TTC549 (cell line): Measurements from ENCODE around the gene JARID2.
"Not testable (repeated sequence)": the region's sequence is repeated elsewhere in the genome, so short reads cannot be mapped to it uniquely, and the experiment has no call there.

ENCODE experiments used
- FAIRE-seq: peaks from 2 replicates; lab custom pipeline; 2012; peaks lifted over from hg19 to GRCh38; lab: Jason Lieb, UNC

The JARID2 gene

DNA sequence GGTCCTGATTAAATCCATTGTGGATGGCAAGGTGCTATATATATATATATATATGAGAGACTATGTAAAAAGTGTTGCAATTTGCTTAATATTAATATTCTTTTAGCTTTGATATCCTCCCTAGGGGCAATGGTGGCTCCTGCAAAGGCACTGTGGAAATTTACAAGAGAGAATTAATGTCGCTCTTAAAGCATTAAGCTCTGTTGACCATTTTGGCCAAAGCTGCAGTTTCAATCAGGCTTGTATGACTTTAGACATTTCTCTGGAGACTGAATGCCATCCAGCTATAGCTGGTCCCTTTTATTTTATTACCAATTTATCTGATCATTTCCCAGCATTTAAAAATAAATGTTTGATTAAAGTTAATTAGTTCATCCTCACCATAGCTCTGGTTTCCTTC lies 155.3 kb downstream of the JARID2 start:
- FAIRE-seq = no peak

- no peak for FAIRE-seq
Measured at GRCh38 chr6:15401769-15402250, 155.9 kb downstream of the JARID2 start.

DNA sequence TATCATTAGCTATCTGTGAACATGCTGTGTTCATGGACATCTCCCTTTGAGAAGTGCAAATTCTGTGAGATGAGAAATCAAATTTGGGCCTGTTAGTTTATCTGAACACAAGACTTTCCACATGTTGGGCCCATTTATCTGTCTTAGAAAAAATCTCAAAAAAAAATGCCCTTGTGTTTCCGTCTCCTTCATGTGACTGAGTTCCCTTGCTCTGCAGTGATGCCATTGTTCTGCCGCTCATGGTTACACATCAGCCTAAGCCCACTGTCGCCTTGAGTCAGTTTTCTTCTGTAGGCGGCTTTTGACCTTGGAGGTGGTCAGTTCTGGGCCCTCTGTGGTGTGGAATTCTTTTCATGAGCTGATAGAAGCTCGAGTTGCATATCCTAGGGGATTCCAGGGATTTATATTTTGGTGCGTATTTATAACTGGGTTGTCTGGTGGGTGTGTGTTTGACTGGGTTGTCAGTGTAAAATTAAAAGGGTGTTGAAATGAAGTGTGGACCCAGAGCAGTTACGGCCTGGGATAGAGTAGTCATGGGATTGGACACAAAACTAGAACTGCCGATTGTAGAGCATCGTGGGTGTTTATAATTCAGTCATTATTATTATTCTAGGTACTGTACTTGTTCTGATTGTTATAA lies 156.7 kb downstream of the JARID2 start:
- FAIRE-seq = no peak

DNA sequence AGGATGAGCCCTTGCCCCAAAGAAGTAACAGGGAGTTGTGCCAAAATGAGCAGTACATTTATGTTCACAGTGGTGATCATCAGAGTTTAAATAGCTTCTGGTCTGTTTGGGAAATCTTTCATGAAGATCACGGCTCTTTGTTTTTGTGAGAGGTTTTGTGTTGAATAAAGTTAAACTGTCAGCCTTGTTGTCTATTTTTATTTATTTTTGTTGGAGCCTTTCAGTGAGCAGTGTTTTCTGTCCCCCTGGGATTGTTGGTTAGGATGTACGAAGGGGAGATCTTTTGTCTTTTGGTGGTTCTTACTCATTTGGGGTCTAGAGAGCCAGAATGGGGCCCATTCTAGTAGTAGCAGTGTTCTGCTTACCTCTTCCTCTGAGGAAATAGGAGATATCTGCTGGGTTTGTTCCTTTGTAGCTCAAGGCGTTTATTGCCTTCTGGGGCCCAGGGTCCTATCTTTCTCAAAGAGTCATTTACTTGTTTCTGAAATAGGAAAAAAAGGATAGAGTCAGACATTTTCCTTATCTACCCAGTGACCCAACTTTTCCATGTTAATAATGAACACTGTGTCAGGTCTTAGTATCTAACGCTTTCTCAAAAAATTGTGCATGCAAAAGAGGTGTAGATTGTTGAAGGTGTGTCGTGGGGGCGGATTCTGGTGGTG lies 157.4 kb downstream of the JARID2 start:
- FAIRE-seq = no peak

GRCh38 chr6:15404685-15404980 lies 158.8 kb downstream of the JARID2 start:
- no peak for FAIRE-seq

DNA sequence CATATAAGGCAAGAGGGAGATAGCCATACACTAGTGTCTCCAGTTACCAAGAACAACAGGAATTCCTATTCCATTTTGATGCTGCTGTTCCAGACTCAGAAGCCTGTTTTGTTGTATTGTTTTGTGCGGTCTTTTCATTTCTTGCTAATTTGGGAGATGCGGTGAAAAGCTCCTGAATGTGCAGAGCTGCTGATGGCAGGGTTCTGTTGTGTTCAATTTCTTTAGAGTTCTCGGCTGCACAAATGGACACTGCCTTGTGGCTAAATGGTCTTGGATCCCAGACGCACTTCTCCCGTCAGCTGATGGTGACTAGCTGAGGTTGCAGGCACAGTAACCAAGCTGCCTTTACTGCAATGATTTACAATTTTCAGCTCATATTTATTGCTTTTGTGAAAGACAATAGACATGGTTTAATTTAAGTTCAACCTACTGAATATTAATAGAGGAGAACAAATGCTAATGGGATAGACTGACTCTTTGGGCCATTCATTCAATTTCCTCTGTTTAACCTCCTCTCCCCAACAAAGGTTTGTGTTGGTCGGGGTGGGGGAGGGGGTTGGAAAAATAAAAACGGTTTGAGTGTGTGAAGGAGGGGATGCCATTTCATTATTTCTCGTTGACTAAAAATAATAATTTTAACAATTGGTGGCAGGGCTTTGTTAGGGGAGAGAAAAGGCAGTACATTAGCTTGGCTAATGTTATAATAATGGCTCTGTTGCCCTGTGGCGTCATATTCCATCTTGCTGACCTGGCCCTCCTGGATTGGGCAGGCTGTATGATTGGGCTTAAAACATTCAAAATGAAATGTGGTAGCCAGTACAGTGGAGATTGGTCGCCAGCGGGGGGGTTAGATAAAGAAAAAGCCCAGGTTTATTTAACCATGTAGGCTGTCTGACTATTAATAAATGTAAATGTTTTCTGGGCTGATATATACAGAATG lies 159.5 kb downstream of the JARID2 start:
- no peak for FAIRE-seq

DNA sequence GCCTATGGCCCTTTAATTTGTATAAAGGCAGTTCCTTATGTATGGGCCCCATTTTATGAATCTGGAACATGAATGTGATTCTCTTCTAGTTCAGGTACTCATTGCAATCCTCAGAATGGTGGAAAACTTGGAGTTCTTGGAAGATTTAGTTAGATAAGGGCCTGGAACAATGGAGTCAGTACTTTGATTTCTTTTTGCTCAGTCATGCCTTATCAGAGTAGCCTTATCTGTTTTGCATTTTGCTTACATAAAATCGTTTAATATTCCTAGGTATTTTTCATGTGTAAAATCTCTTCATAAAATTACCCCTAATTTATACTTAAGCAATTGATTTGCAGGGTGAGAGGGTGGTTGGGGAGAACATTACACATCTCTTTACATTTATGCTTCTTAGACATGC lies 160.6 kb downstream of the JARID2 start:
- FAIRE-seq = no peak

GRCh38 chr6:15408008-15408407 lies 162.1 kb downstream of the JARID2 start:
- FAIRE-seq = no peak

DNA sequence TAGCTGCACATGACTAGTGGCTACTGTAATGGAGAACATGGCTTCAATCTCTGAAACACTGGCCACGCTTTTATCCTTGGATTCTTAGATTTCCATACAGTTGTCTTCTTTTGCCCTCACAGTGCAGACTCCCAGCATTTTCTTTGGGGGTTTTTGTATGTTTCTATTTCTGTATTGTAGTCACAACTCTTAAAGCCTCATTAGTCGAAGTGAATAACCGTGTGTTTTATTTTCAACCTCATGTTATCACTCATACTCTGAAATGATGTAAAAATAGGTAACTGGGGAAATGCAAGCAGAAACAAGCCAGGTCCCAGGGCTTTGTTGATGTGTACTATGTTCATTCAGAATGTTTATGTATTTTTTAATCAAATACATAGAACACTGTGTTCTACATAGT lies 162.9 kb downstream of the JARID2 start:
- FAIRE-seq = no peak

DNA sequence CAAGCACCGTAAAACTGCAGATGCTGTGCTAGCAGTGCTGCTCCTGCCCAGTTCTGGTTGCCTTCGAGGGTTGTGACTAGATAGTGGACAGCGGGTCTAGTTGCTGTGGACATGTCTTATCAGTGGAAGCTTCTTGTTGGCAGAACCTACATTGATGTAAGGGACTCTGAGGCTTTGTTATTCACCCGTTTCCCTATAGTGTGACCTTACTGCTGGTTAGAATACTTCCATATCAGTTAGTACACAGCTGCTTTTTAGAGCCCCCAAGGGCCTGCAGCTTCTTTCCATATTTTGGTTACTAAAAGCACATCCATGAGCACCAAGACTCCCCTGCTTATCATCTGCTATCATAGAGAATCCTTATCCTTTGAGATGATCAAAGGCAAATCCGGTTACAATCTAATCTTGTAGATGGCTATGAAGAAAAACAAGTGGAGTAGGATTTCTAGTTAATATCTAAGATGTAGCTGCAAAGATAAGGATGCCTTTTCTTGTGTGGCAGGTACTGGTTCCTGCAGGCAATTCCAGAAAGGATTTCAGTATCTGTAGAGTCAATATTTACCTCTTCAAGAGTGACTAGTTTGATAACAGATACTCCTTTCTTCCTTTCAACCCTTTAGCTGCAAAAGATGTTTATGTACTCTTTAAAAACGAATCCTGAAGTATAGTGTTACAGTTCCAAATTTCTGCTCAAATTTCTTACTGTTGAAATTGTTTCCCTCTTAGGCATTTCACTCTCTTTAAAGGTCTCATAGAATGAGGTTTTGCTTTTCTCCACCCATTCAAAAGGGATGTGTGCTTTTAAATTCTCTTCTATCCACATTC lies 163.6 kb downstream of the JARID2 start:
- no peak for FAIRE-seq

DNA sequence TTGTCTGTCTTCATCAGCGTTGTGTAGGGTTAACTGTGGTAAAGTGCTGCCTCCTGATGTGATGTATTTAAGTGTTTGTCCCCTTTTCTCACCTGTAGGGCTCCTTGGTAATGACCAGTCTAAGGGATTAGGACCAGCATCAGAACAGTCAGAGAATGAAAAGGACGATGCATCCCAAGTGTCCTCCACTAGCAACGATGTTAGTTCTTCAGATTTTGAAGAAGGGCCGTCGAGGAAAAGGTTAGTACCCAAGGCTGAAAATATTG lies 164.2 kb downstream of the JARID2 start:
- FAIRE-seq = no peak

- FAIRE-seq = no peak
Measured at GRCh38 chr6:15410752-15411151, 164.9 kb downstream of the JARID2 start.

DNA sequence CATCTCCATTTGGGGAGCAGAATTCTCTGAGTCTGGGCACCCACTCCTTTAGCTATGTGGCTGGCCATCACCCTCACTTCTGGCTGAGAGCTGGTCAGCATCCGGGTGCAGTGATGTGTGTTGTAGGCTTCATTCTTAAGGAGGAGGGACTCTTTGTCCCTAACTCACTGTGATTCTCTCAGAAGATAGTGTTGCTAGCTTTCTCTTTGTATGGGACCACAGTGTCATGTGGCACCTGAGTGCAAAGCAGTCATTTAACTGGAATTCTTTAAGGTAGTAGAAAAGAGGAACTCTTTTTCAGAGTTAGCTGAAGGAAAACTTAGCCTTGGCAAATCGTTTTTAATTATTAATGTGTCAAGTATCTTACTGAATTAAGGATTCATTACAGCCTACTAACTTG lies 165.9 kb downstream of the JARID2 start:
- no peak for FAIRE-seq

- no peak for FAIRE-seq
Measured at GRCh38 chr6:15412767-15413166, 166.9 kb downstream of the JARID2 start.

GRCh38 chr6:15413466-15414234 lies 167.8 kb downstream of the JARID2 start:
- no peak for FAIRE-seq

DNA sequence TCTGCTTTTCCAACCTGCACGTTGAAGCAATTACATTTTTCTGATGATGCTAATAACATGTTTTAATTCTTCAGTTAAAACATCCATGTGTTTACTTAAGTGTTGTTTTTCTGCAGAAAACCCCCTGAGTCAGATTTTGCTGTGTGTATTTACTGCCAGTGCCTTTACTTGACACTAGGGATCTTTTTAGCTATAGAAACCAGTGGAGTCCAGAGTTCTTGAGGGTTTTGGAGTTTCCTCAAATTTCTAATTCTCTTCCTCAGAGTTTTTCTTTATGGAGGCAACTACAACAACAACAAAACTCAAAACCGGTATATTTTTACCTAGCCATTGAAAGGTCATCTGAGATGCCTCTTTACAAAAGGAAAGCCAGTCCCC lies 168.4 kb downstream of the JARID2 start:
- FAIRE-seq = no peak

DNA sequence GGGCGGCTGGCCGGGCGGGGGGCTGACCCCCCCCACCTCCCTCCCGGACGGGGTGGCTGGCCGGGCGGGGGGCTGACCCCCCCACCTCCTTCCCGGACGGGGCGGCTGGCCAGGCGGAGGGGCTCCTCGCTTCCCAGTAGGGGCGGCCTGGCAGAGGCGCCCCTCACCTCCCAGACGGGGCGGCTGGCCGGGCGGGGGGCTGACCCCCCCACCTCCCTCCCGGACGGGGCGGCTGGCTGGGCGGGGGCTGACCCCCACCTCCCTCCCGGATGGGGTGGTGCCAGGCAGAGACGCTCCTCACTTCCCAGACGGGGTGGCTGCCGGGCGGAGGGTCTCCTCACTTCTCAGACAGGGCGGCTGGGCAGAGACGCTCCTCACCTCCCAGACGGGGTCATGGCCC lies 169.8 kb downstream of the JARID2 start:
- FAIRE-seq = not testable (repeated sequence)

DNA sequence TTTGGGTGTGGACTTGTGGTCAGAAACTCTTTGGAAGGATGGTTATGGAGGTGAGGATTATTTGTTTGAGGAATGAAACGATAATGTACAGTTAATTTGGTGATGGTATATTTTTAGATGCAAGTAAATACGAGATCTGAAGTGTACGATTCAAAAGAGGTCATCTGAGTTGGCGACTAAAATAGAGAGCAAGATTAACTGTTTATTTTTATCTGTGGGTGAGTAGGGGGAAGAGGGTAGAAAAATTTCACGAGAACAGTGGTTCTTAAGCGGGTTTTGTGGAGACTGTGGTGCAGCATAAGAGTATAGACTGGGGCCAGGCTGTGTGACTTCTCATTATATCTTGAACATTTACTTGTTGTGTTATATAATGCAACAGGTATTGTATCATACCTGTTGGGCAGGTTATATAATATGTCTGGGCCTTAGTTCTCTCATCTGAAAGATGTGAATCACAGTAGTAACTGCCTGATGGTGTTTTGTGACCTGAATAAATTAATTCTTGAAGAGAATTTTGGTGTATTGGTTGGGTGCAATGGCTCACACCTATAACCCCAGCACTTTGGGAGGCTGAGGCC lies 171.2 kb downstream of the JARID2 start:
- no peak for FAIRE-seq

- no peak for FAIRE-seq
Measured at GRCh38 chr6:15417811-15418210, 171.9 kb downstream of the JARID2 start.

DNA sequence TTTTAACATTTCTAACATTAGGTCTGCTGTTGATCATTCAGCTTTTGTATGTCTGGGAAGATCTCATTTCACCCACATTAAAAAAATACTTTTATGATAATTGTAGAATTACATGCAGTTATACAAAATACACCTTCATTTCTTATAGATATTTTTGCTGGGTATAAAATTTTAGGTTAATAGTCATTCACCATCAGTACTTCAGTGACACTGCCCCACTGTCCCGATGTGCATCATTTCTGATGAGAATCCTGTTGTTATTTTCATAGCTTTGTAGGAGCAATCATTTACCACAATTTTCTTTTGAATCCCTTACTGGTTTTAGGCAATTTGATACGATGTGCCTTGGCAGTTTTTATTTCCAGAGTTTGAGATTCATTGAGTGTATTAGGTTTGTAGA lies 173.6 kb downstream of the JARID2 start:
- FAIRE-seq = no peak

DNA sequence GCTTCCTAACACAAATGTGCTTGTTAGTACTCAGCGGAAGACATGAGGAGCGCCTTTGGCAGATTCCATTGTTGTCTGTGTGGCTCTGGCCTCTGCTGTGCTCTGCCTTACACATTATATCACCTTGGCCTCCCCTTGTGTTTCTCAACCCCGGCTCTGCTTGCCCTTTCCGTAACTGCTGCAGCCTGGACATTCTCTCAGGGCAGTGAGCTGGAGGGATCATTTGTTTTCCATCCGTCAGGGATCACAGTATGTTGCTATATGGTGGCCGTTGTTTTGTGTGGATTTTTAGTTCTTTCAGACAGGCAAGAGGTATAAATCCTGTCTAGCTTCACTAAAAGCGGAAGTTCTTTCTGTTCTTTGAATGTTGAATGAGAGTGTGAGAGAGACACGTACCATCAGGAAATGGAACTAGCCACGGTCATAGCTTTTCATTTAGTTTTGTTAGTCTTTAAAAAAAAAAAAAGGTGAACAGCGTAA lies 175.1 kb downstream of the JARID2 start:
- no peak for FAIRE-seq
